Endothelial cell of umbilical vein (primary cell): ENCODE results near the gene VPREB1.

Experiments used
- CTCF ChIP-seq, 2 donors: IDR thresholded peaks; 1 replicate in 1 of 2; 2 replicates in 1 of 2; pipeline ENCODE4 v1.5.1; 2011; ENCODE audit warnings: low read length in 2 of 2, mild to moderate bottlenecking in 2 of 2, moderate library complexity in 2 of 2, control low read depth in 1 of 2, inconsistent platforms in 1 of 2, low read depth in 1 of 2; ENCODE audit not compliant: insufficient read depth in 1 of 2; ENCODE audit errors: extremely low read depth in 1 of 2
- EZH2 ChIP-seq: IDR thresholded peaks from 2 replicates; pipeline ENCODE4 v1.6.1; 2012; ENCODE audit warnings: borderline replicate concordance, low read depth, mild to moderate bottlenecking, moderate library complexity, low read length, inconsistent platforms; ENCODE audit not compliant: severe bottlenecking
- FOS ChIP-seq: IDR thresholded peaks from 2 replicates; pipeline ENCODE4 v1.6.1; 2011; ENCODE audit warnings: mild to moderate bottlenecking, low read length, moderate library complexity, borderline replicate concordance; ENCODE audit not compliant: insufficient read depth
- GATA2 ChIP-seq: IDR thresholded peaks from 2 replicates; pipeline ENCODE4 v1.7.0; 2011; ENCODE audit warnings: low read depth, mild to moderate bottlenecking, moderate library complexity, mixed read lengths, low read length; ENCODE audit not compliant: insufficient read length, insufficient read depth
- POLR2AphosphoS5 ChIP-seq: IDR thresholded peaks from 2 replicates; pipeline ENCODE4 v1.6.1; 2012; ENCODE audit warnings: low read depth, mild to moderate bottlenecking, control low read depth, low read length, moderate library complexity; ENCODE audit not compliant: insufficient read depth

DNA sequence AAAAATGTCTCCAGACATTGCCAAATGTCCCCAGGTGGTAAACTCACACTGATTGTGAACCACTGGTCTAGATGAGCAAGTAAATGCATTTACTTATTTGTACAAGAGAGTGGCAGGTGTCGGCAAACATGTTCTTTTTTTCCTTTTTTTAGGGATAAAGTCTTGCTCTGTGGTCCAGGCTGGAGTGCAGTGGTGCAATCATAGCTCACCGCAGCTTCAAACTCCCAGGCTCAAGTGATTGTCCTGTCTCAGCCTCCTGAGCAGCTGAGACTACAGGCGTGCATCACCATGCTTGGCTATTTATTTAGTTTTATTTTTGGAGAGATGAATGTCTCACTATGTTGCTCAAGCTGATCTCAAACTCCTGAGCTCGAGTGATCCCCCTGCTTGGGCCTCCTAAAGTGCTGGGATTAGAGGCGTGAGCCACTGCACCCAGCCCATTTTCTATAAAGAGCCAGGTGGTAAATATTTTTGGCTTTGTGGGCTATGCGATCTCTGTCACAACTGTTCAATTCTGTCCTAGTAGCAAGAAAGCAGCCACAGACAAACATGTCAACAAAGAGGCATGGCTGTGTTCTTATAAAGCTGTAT, 1.4 kb downstream of the VPREB1 start:
- no peak for TF ChIP-seq CTCF (IDR thresholded peaks at IDR 0.05; ENCODE audit: extremely low read depth in 1 of 2, insufficient read depth in 1 of 2, low read depth in 1 of 2, low read length in 2 of 2)
- no peak for TF ChIP-seq EZH2
- no peak for TF ChIP-seq GATA2
- no peak for TF ChIP-seq POLR2AphosphoS5
- no peak for TF ChIP-seq FOS
